Measurements from ENCODE around the gene PKMYT1.

DNA sequence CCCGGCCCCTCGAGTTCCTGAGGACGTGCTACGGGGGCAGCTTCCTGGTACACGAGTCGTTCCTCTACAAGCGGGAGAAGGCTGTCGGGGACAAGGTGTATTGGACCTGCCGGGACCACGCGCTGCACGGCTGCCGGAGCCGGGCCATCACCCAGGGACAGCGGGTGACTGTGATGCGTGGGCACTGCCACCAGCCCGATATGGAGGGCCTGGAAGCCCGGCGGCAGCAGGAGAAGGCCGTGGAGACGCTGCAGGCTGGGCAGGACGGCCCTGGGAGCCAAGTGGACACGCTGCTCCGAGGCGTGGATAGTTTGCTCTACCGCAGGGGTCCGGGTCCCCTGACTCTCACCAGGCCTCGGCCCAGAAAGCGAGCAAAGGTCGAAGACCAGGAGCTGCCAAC is 47.1 kb downstream of the PKMYT1 start:
- TF ChIP-seq, protein P1, sequence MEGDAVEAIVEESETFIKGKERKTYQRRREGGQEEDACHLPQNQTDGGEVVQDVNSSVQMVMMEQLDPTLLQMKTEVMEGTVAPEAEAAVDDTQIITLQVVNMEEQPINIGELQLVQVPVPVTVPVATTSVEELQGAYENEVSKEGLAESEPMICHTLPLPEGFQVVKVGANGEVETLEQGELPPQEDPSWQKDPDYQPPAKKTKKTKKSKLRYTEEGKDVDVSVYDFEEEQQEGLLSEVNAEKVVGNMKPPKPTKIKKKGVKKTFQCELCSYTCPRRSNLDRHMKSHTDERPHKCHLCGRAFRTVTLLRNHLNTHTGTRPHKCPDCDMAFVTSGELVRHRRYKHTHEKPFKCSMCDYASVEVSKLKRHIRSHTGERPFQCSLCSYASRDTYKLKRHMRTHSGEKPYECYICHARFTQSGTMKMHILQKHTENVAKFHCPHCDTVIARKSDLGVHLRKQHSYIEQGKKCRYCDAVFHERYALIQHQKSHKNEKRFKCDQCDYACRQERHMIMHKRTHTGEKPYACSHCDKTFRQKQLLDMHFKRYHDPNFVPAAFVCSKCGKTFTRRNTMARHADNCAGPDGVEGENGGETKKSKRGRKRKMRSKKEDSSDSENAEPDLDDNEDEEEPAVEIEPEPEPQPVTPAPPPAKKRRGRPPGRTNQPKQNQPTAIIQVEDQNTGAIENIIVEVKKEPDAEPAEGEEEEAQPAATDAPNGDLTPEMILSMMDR (conservative IDR thresholded peaks at IDR 0.05 in 1 of 2, IDR thresholded peaks at IDR 0.05 in 1 of 2; ENCODE audit: extremely low read depth in 1 of 2, insufficient read depth in 1 of 2, low read depth in 1 of 2, low read length in 2 of 2) = no peak
- no peak for TF ChIP-seq EZH2 (IDR thresholded peaks at IDR 0.05; ENCODE audit: borderline replicate concordance, low read length)

Data from mammary epithelial cell (primary cell).